Activated CD8-positive, alpha-beta T cell treated with anti-CD3 and anti-CD28 coated beads for 36 hours (primary cell): ENCODE results near the gene PEPD. TPM values are rescaled to one million over a fixed set of nuclear protein-coding genes. Genes with fewer than 3 reads are reported as not detected.

Experiments used
- ATAC-seq: fragments of 200-7000 bp; cut with Tn5 transposase; one replicate; pipeline ENCODE4 v1.10.0; 2021; ENCODE audit warnings: mild to moderate bottlenecking, moderate library complexity
- CTCF ChIA-PET: fragments of 350-600 bp; sonication (Branson Sonifier 250); formaldehyde crosslinking; loops from one replicate; lab custom pipeline; 2021; ENCODE audit warnings: antibody characterized with exemption; lab: Charles Lee
- POLR2A ChIA-PET: fragments of 350-600 bp; sonication (Branson Sonifier 250); formaldehyde crosslinking; loops from one replicate; lab custom pipeline; 2021; ENCODE audit warnings: antibody characterized with exemption; lab: Charles Lee
- DNase-seq: peaks from one replicate; pipeline ENCODE4 v3.0.0-alpha.2; 2020
- H3K27ac Mint-ChIP-seq: one replicate; pipeline ENCODE4 v1.8.0; 2021; ENCODE audit warnings: mild to moderate bottlenecking, mixed read lengths
- H3K27me3 Mint-ChIP-seq: one replicate; pipeline ENCODE4 v1.8.0; 2021; ENCODE audit warnings: mixed read lengths
- H3K36me3 Mint-ChIP-seq: one replicate; pipeline ENCODE4 v1.8.0; 2021; ENCODE audit warnings: low read depth, mixed read lengths
- H3K4me1 Mint-ChIP-seq: one replicate; pipeline ENCODE4 v1.8.0; 2021; ENCODE audit warnings: low read depth, mixed read lengths
- H3K4me3 Mint-ChIP-seq: one replicate; pipeline ENCODE4 v1.8.0; 2021; ENCODE audit warnings: mild to moderate bottlenecking, moderate library complexity, mixed read lengths
- H3K9me3 Mint-ChIP-seq: one replicate; pipeline ENCODE4 v1.8.0; 2021; ENCODE audit warnings: mixed read lengths
- intact Hi-C: fragments of 100-400 bp; cut with micrococcal nuclease; formaldehyde crosslinking; loops from one replicate; pipeline ENCODE4 v1.10.0; 2022
- total RNA-seq, 2 experiments: library from RNA; stranded (reverse); gene quantifications; one replicate each; pipeline ENCODE4 v1.2.3, GENCODE V29; 2021
- TF ChIP-seq, protein P1 (sequence below): fragments of 200-600 bp; IDR thresholded peaks from one replicate; pipeline ENCODE4 v1.8.0; 2022; ENCODE audit warnings: antibody characterized with exemption, mild to moderate bottlenecking

Gene PEPD
- total RNA-seq, 2 experiments from 2014 or later, result 32.6 to 34.6 TPM

DNA sequence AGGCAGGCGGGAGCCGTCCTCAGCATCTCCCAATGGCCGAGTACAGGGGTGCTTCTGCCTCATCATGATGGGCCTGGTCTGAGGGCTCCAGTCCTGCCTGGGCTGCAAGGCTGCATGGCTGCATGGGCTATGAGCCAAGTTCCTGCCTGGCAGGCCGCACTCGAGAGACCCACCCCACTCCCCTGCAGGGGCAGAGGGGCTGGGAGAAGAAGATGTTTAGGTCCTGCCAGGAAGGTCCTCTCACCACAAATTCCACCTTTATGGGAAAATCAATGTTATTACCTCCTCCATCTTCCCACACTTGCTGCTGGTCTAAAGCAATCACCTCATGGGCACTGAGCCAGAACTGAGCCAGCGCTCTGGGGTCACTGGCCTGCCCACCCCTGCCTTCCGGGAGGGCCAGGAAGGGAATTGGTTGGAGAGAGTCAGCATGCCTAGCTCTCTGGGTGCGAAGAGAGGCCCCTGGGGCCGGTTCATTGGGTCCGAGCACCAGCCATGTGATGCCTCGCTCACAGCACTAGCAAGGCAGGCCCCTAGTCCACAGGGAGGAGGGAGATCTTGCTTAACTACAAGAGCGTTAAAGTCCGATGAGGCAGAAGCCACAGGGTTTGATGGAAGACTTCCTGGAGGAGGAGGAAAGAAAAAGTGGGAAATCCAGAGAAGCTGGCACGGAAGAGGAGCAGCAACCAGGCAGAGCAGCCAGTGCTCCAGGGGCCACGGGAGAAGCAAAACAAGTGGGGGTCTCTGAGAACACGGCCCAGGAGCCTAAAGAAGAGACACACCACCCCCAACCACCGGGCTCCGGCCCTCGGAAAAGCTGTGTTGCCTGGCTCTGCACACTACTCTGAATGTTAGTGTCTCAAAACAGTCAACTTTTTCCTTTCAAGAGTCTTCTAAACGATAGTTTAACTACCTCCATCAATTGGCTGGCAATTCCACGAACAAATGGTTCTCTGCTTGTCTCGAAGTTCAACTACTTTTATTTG is 84.9 kb downstream of the PEPD start:
- ATAC-seq (no peak), DNase-seq (no peak)
- intact Hi-C loops, result no loop called here
- Mint-ChIP-seq H3K27me3 (no peaks in the 10 kb centered on the region), H3K4me1 (peaks cover 2% of the 10 kb centered on the region), H3K27ac (no peak overlapping the region), H3K9me3 (no peaks in the 10 kb centered on the region), H3K4me3 (no peak overlapping the region), H3K36me3 (no peaks in the 10 kb centered on the region)
- TF ChIP-seq, protein P1, sequence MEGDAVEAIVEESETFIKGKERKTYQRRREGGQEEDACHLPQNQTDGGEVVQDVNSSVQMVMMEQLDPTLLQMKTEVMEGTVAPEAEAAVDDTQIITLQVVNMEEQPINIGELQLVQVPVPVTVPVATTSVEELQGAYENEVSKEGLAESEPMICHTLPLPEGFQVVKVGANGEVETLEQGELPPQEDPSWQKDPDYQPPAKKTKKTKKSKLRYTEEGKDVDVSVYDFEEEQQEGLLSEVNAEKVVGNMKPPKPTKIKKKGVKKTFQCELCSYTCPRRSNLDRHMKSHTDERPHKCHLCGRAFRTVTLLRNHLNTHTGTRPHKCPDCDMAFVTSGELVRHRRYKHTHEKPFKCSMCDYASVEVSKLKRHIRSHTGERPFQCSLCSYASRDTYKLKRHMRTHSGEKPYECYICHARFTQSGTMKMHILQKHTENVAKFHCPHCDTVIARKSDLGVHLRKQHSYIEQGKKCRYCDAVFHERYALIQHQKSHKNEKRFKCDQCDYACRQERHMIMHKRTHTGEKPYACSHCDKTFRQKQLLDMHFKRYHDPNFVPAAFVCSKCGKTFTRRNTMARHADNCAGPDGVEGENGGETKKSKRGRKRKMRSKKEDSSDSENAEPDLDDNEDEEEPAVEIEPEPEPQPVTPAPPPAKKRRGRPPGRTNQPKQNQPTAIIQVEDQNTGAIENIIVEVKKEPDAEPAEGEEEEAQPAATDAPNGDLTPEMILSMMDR, result no peak
- CTCF ChIA-PET, result no interaction called here
- POLR2A ChIA-PET, result no interaction called here

DNA sequence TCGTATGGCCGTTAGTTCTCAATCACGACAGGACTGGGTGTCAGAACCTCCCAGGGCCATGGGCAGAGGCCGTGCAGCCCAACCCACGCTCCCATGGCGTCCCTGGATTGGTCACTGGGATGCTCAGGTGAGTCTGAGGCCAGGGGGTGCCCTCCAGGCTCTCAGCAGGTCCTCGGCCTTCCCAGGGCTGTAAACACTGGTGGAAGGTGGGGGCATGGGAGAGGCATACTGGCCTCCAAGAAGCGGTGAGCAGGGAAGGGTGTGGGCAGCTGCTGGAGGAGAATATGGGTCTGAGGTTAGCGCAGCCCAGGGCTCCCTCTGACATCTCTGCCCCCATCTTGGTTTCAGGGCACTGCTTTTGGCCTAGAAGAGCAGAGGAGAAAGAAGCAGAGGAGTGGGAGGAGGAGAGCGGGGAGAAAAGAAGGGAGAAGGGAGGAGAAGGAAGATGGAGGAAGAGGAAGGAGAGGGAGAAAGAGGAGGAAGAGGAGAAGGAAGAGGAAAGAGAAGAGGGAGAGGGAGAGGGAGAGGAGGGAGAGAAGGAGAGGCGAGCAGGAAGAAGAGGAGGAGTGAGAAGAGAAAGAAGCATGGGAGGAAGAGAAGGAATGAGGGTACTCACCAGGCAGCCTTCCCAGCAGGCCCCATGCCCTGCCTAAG is 85.8 kb downstream of the PEPD start:
- ChIA-PET POLR2A (no interaction called here), CTCF (interaction anchor here (3.1 kb wide), 1 partner anchor 342 kb away, joined by 6 read pairs; no protein-coding TSS in a partner anchor)
- Mint-ChIP-seq H3K9me3 (no peaks in the 10 kb centered on the region), H3K4me1 (peaks cover 4% of the 10 kb centered on the region), H3K27ac (no peak overlapping the region), H3K4me3 (no peak overlapping the region), H3K27me3 (no peaks in the 10 kb centered on the region), H3K36me3 (no peaks in the 10 kb centered on the region)
- TF ChIP-seq, protein P1, result no peak
- intact Hi-C loops, result no loop called here
- DNase-seq, result no peak
- ATAC-seq, result no peak

DNA sequence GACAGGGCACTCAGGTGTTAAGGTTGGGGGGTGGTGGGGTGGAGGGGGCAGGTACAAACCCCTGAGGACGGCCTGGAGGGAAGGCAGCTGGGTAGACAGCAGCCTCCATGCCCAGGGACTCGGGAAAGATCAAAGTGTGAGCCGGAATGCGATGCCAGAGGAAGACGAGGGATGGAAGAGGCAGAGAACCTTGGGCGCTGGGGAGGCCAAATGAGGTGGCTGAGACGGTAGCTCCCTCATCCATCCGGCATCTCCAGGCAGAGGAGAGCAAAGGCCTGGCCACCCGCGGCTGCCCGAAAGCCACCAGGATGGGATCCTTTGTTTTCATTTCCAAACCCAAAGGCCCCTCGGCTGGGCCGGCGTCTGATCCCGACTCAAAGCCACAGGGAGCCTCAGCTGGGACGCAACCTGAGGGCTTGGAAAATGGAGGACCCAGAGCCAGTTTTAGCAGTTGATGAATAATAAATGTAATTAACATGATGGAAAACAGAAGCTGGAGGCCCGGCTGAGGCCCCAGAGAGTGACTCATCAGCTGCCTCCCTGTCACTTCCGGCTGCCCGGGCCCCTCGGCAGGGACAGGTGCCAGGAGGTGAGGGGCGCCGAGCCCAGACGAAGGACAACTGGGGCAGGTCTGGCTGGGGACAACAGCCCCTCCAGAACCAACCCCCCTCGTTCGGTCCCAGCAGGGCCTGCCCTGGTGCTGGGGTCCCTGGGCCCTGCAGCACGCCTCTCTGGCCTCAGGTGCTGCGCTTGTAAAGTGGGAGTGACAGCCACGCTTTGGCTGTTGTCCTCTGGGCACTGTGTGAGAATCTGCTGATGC is 86.5 kb downstream of the PEPD start:
- Mint-ChIP-seq H3K36me3 (no peaks in the 10 kb centered on the region), H3K4me1 (peaks cover 12% of the 10 kb centered on the region), H3K9me3 (no peaks in the 10 kb centered on the region), H3K4me3 (no peak overlapping the region), H3K27me3 (no peaks in the 10 kb centered on the region), H3K27ac (no peak overlapping the region)
- DNase-seq (no peak), ATAC-seq (no peak)
- intact Hi-C loops, result no loop called here
- POLR2A ChIA-PET, result no interaction called here
- TF ChIP-seq, protein P1, result no peak
- CTCF ChIA-PET, result interaction anchor here (3.1 kb wide), 1 partner anchor 343 kb away, joined by 6 read pairs; no protein-coding TSS in a partner anchor

DNA sequence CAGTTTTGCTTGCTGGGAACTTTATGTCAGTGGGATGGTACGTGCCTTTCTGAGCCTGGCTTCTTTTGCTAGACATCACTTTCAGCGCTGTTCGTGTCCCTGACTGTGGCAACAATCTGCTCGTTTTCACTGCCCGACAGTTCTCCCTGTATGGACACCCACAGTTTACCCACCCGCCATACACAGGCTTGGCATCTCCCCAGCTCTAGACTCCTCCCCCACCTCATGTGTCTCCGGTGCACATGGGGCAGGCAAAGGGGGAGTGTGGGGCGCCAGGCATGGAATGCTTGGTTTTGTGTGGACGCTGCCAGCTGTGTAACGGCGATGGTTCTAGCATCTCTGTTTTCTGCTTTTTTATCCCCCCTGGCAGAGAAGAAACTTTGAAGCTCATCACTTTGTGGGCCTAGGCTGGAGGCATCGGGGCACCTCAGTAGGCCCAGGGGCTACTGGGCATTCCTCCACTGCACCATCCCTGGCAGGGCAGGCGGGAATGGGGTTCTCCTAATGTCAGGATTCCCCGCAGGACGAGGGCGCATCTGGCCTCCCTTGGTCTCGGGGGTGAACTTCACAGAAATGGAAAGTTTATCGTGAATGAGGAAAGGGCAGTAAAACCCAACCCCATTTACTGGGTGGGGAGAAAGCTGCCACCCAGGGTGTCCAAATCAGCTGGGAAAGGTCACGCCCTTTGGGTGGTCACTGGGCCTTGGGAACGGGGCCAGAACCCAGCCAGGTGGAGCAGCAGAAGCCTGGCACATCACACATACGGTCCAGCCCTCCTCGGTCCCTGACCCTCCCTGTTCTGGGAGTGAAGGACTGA is 87.3 kb downstream of the PEPD start:
- Mint-ChIP-seq H3K27me3 (no peaks in the 10 kb centered on the region), H3K4me1 (peaks cover 14% of the 10 kb centered on the region), H3K4me3 (no peak overlapping the region), H3K36me3 (no peaks in the 10 kb centered on the region), H3K27ac (no peak overlapping the region), H3K9me3 (no peaks in the 10 kb centered on the region)
- TF ChIP-seq, protein P1, result no peak
- DNase-seq (no peak), ATAC-seq (no peak)
- ChIA-PET CTCF (interaction anchor here (3.1 kb wide), 1 partner anchor 344 kb away, joined by 6 read pairs; no protein-coding TSS in a partner anchor), POLR2A (no interaction called here)
- intact Hi-C loops, result no loop called here
